K562 (cell line): ENCODE results near the gene HDHD5. TPM values are rescaled to one million over a fixed set of nuclear protein-coding genes. Genes with fewer than 3 reads are reported as not detected.

ENCODE experiments used
- ATAC-seq: fragments of 200-7000 bp; cut with Tn5 transposase; 3 replicates; pipeline ENCODE4 v1.9.1; 2020; ENCODE audit warnings: moderate library complexity
- BruUV-seq: library from RNA; stranded (reverse); fragments of 400-500 nt; replicated peaks from 2 replicates; lab custom pipeline; 2021; lab: Mats Ljungman, UMichigan
- CTCF ChIA-PET: fragments of 300-600 bp; formaldehyde crosslinking; extraction: SDS; loops from one replicate; lab custom pipeline; 2021; ENCODE audit warnings: low intra/inter-chr PET ratio; lab: Yijun Ruan, JAX
- POLR2A ChIA-PET: fragments of 300-600, 350-650 bp; sonication (Branson Sonifier 250); formaldehyde crosslinking; extraction: SDS; loops from one replicate; lab custom pipeline; 2021; ENCODE audit warnings: antibody characterized with exemption, inconsistent platforms; lab: Yijun Ruan, JAX
- DNase-seq, 4 experiments: peaks; one replicate each; pipeline versions ENCODE4 v3.0.0 to v3.0.0-alpha.2; 2011 to 2018; ENCODE audit warnings: low spot score in 3 of 4, mixed read lengths in 3 of 4; ENCODE audit errors: extremely low read depth in 1 of 4
- FAIRE-seq: peaks from 2 replicates; lab custom pipeline; 2011; peaks lifted over from hg19 to GRCh38; lab: Jason Lieb, UNC
- H2AFZ ChIP-seq: 2 replicates; pipeline ENCODE4 v1.6.0; 2011; ENCODE audit warnings: low read depth, low read length, control low read depth, inconsistent platforms
- H3K27ac ChIP-seq: fragments of 200-600 bp; 3 replicates; pipeline ENCODE4 v1.8.0; 2011; ENCODE audit warnings: low read depth, mild to moderate bottlenecking, control low read depth, inconsistent platforms, low read length, moderate library complexity, mixed read lengths; ENCODE audit errors: extremely low read depth
- H3K27me3 ChIP-seq, 2 experiments: fragments of 300-600 bp in 1 of 2; 2 replicates in 1 of 2; 3 replicates in 1 of 2; pipeline versions ENCODE4 v1.6.0 to v1.8.0; 2011; ENCODE audit warnings: inconsistent platforms in 2 of 2, low read length in 2 of 2, mild to moderate bottlenecking in 1 of 2, mixed read lengths in 1 of 2, moderate library complexity in 1 of 2; ENCODE audit not compliant: control insufficient read depth in 2 of 2, insufficient read depth in 2 of 2
- H3K36me3 ChIP-seq: fragments of 300-600 bp; 3 replicates; pipeline ENCODE4 v1.8.0; 2011; ENCODE audit warnings: mild to moderate bottlenecking, low read length, inconsistent platforms; ENCODE audit not compliant: control insufficient read depth, insufficient read depth
- H3K4me1 ChIP-seq, 2 experiments: fragments of 200-600 bp in 1 of 2; replicated peaks in 1 of 2; 2 replicates in 1 of 2; 3 replicates in 1 of 2; pipeline versions ENCODE4 v1.5.1 to v1.8.0; 2011; ENCODE audit warnings: inconsistent platforms in 2 of 2, low read length in 2 of 2, mild to moderate bottlenecking in 1 of 2, mixed read lengths in 1 of 2, moderate library complexity in 1 of 2; ENCODE audit not compliant: control insufficient read depth in 2 of 2, insufficient read depth in 2 of 2
- H3K4me2 ChIP-seq: 2 replicates; pipeline ENCODE4 v1.6.1; 2011; ENCODE audit warnings: low read length, control low read depth, inconsistent platforms, mixed read lengths; ENCODE audit not compliant: insufficient read depth
- H3K4me3 ChIP-seq: fragments of 200-600 bp; sonication (generic), shearing (Covaris generic); 2 replicates; pipeline ENCODE4 v1.5.1; 2016; ENCODE audit warnings: control low read depth, inconsistent platforms
- H3K79me2 ChIP-seq: fragments of 200-600 bp; 3 replicates; pipeline ENCODE4 v1.8.0; 2011; ENCODE audit warnings: low read length, inconsistent platforms; ENCODE audit not compliant: control insufficient read depth, insufficient read depth
- H3K9ac ChIP-seq, 2 experiments: 2 replicates each; pipeline versions ENCODE4 v1.6.0 to v1.6.1; 2011; ENCODE audit warnings: low read depth in 2 of 2, low read length in 2 of 2, control low read depth in 1 of 2, inconsistent platforms in 1 of 2, mild to moderate bottlenecking in 1 of 2, mixed read lengths in 1 of 2; ENCODE audit not compliant: insufficient read depth in 1 of 2
- H3K9me1 ChIP-seq: one replicate; pipeline ENCODE4 v1.6.0; 2011; ENCODE audit warnings: inconsistent platforms, mild to moderate bottlenecking, low read length, moderate library complexity; ENCODE audit not compliant: control insufficient read depth, insufficient read depth
- H3K9me3 ChIP-seq: replicated peaks from 2 replicates; pipeline ENCODE4 v1.5.1; 2011; ENCODE audit warnings: low read depth, low read length, inconsistent platforms; ENCODE audit not compliant: control insufficient read depth, insufficient read depth
- H4K20me1 ChIP-seq: replicated peaks from 2 replicates; pipeline ENCODE4 v1.6.1; 2011; ENCODE audit warnings: low read length, inconsistent platforms, mixed read lengths; ENCODE audit not compliant: control insufficient read depth, insufficient read depth
- DNMT1 ChIP-seq: fragments of 450-650 bp; IDR thresholded peaks from 2 replicates; pipeline ENCODE4 v1.6.1; 2016; ENCODE audit warnings: antibody characterized with exemption, mild to moderate bottlenecking
- ETV6 ChIP-seq, 3 experiments: fragments of 150-350 bp in 1 of 3; sonication (generic) in 1 of 3; formaldehyde crosslinking in 1 of 3; IDR thresholded peaks; 2 replicates each; pipeline versions ENCODE4 v1.6.1 to v1.8.0; 2014 to 2022; ENCODE audit warnings: borderline replicate concordance in 2 of 3, low read depth in 2 of 3, antibody characterized with exemption in 1 of 3, low read length in 1 of 3, mild to moderate bottlenecking in 1 of 3, missing genetic modification reagents in 1 of 3
- GTF2F1 ChIP-seq: IDR thresholded peaks from 2 replicates; pipeline ENCODE4 v1.6.1; 2011; ENCODE audit warnings: low read depth, low read length, improper control_type of control experiment
- HDGF ChIP-seq: fragments of 450-650 bp; IDR thresholded peaks from 2 replicates; pipeline ENCODE4 v1.6.1; 2016
- MTA3 ChIP-seq: fragments of 450-650 bp; formaldehyde crosslinking; IDR thresholded peaks from 2 replicates; pipeline ENCODE4 v1.6.1; 2017; ENCODE audit warnings: mild to moderate bottlenecking, borderline replicate concordance
- MYBL2 ChIP-seq, 2 experiments: fragments of 450-650 bp in 1 of 2; sonication (generic) in 1 of 2; formaldehyde crosslinking in 1 of 2; IDR thresholded peaks; 2 replicates each; pipeline versions ENCODE4 v1.6.1 to v1.8.1; 2017 to 2022; ENCODE audit warnings: borderline replicate concordance in 1 of 2, inconsistent platforms in 1 of 2, low read depth in 1 of 2, mild to moderate bottlenecking in 1 of 2, missing genetic modification reagents in 1 of 2, moderate library complexity in 1 of 2
- OTX1 ChIP-seq: fragments of 450-650 bp; formaldehyde crosslinking; IDR thresholded peaks from 2 replicates; pipeline ENCODE4 v1.4.0; 2022; ENCODE audit warnings: mild to moderate bottlenecking
- PHB2 ChIP-seq: fragments of 450-650 bp; IDR thresholded peaks from 2 replicates; pipeline ENCODE4 v1.6.1; 2017; ENCODE audit warnings: low read depth
- POLR3G ChIP-seq: IDR thresholded peaks from 2 replicates; pipeline ENCODE4 v1.6.1; 2011; ENCODE audit not compliant: insufficient read length, insufficient replicate concordance; ENCODE audit errors: extremely low read depth
- PTBP1 ChIP-seq: fragments of 200-400 bp; formaldehyde crosslinking; IDR thresholded peaks from 2 replicates; pipeline ENCODE4 v1.6.1; 2017; ENCODE audit warnings: low read depth, low read length
- TCF15 ChIP-seq: fragments of 250-450 bp; sonication (Bioruptor Pico); IDR thresholded peaks from 2 replicates; pipeline ENCODE4 v1.8.0; 2022; ENCODE audit warnings: moderate library complexity, mild to moderate bottlenecking, inconsistent platforms
- TRIM28 ChIP-seq: fragments of 450-650 bp; IDR thresholded peaks from 2 replicates; pipeline ENCODE4 v1.6.1; 2017
- XRCC5 ChIP-seq: fragments of 200-400 bp; formaldehyde crosslinking; IDR thresholded peaks from 2 replicates; pipeline ENCODE4 v1.6.1; 2017; ENCODE audit warnings: low read depth, mild to moderate bottlenecking, low read length
- ZNF24 ChIP-seq: fragments of 450-650 bp; IDR thresholded peaks from 2 replicates; pipeline ENCODE4 v1.6.1; 2016
- ZNF263 ChIP-seq: sonication (generic); formaldehyde crosslinking; IDR thresholded peaks from 2 replicates; pipeline ENCODE4 v1.8.0; 2022; ENCODE audit warnings: mild to moderate bottlenecking, missing genetic modification reagents, borderline replicate concordance
- ZNF354B ChIP-seq: fragments of 250-450 bp; sonication (Bioruptor Pico); IDR thresholded peaks from 2 replicates; pipeline ENCODE4 v1.4.0; 2020
- ZNF436 ChIP-seq: fragments of 250-450, 450-650 bp; sonication (Bioruptor Pico); formaldehyde crosslinking; IDR thresholded peaks from 2 replicates; pipeline ENCODE4 v1.7.0; 2020; ENCODE audit warnings: mild to moderate bottlenecking
- ZNF766 ChIP-seq: fragments of 200-800 bp; sonication (Bioruptor generic); conservative IDR thresholded peaks from 2 replicates; pipeline ENCODE4 v1.6.1; 2016; ENCODE audit warnings: missing genetic modification characterization, missing compliant biosample characterization
- ZNF785 ChIP-seq: fragments of 250-450 bp; sonication (Bioruptor Pico); IDR thresholded peaks from 2 replicates; pipeline ENCODE4 v1.4.0; 2020; ENCODE audit warnings: mild to moderate bottlenecking
- WGBS: fragments of 100-300 bp; shearing (Covaris generic); methylation state at CpG from one replicate; pipeline ENCODE4 v1.1.6; 2016; ENCODE audit warnings: low coverage, mixed read lengths; ENCODE audit not compliant: insufficient coverage; ENCODE audit errors: missing lambda C conversion rate; 5-methylcytosine and 5-hydroxymethylcytosine counted together
- in situ Hi-C: fragments of 300-500 bp; cut with MboI; formaldehyde crosslinking; loops from 4 replicates; pipeline ENCODE4 v1.15.0; 2018; ENCODE audit warnings: inconsistent platforms, mixed read lengths
- intact Hi-C: fragments of 100-400 bp; cut with micrococcal nuclease; formaldehyde crosslinking; loops from 2 replicates; pipeline ENCODE4 v1.14.2; 2022
- polyA plus RNA-seq, 8 experiments: library from polyadenylated mRNA; depleted of rRNA in 4 of 8; stranded (reverse) in 5 of 8; unstranded in 3 of 8; fragments of >200 nt; fragmentation: Nextera tagmentation in 2 of 8; fragmentation: Illumina TruSeq in 1 of 8; extraction: Ambion mirVana in 2 of 8; extraction: Trizol in 1 of 8; gene quantifications; 2 replicates each; pipeline versions ENCODE4 v1.2.1 to v1.2.3, GENCODE V29; 2011 to 2014; ENCODE audit warnings: inconsistent platforms in 1 of 8, missing spikeins in 1 of 8
- total RNA-seq, 7 experiments: library from RNA; depleted of rRNA in 6 of 7; stranded (reverse); fragments of >200 nt in 6 of 7; fragmentation: Illumina TruSeq in 2 of 7; extraction: Trizol in 2 of 7; gene quantifications; 2 replicates each; pipeline versions ENCODE4 v1.2.1 to v1.2.3, GENCODE V29; 2011 to 2021; ENCODE audit warnings: low replicate concordance in 1 of 7

HDHD5 gene
- total and polyA plus RNA-seq, 9 of the 15 experiments (the other 6 are each of a cell fraction or from before 2014, with no cell fraction given), result 1.6 to 36.6 (median 24.2) TPM

GRCh38 chr22:17137861-17138425, 21.1 kb downstream of the HDHD5 start:
- no peak overlapping the region for H3K4me2 ChIP-seq
- intact Hi-C loops, result no loop called here
- TSS peak; percentile 77 for BruUV-seq
- no peaks in the 10 kb centered on the region for H3K4me1 ChIP-seq
- in situ Hi-C loops, result no loop called here
- H3K36me3 ChIP-seq, result peaks cover 31% of the 10 kb centered on the region; the same call in 2 of the 3 replicates
- ATAC-seq, result no peak
- H3K27ac ChIP-seq, result no peak overlapping the region
- 83% methylated on average over 15 of the region's 17 CpGs for WGBS
- H3K9me3 ChIP-seq, result no peaks in the 10 kb centered on the region
- no peak for FAIRE-seq
- POLR2A ChIA-PET, result no interaction called here
- H3K79me2 ChIP-seq, result no peaks in the 10 kb centered on the region
- no peak overlapping the region; a peak in 1 of 4 replicates for H3K9ac ChIP-seq
- H3K27me3 ChIP-seq, result peaks cover 0 to 6% of the 10 kb centered on the region in 2 experiments; a peak in 1 of 5 replicates
- no peak overlapping the region for H2AFZ ChIP-seq
- TF ChIP-seq ZNF263 (no peak), ETV6 (IDR thresholded peaks at IDR 0.05; ENCODE audit: borderline replicate concordance in 1 of 2, low read depth in 2 of 2, low read length in 1 of 2) (no peak), ETV6 (CRISPR knock-in tag; IDR thresholded peaks at IDR 0.05; ENCODE audit: borderline replicate concordance) (no peak), PTBP1 (no peak), TRIM28 (no peak), ZNF785 (CRISPR knock-in tag) (no peak), OTX1 (no peak), ZNF354B (CRISPR knock-in tag) (no peak), XRCC5 (no peak), ZNF766 (CRISPR knock-in tag) (no peak), MTA3 (no peak), POLR3G (no peak), TCF15 (no peak), MYBL2 (IDR thresholded peaks at IDR 0.05; ENCODE audit: low read depth) (no peak), MYBL2 (CRISPR knock-in tag; IDR thresholded peaks at IDR 0.05; ENCODE audit: borderline replicate concordance) (no peak), HDGF (no peak), ZNF24 (no peak), PHB2 (no peak), ZNF436 (CRISPR knock-in tag) (no peak), GTF2F1 (no peak), DNMT1 (no peak)
- no peak overlapping the region for H3K4me3 ChIP-seq
- CTCF ChIA-PET, result no interaction called here
- H3K9me1 ChIP-seq, result no peaks in the 10 kb centered on the region
- no peak for DNase-seq
- peaks cover 5% of the 10 kb centered on the region; the same call in 1 of the 2 replicates for H4K20me1 ChIP-seq
